PC-3 (cell line): ENCODE data around the gene CBFA2T2.

Experiments used
- EZH2 ChIP-seq: fragments of 300-600 bp; sonication (generic); IDR thresholded peaks from one replicate; pipeline ENCODE4 v1.6.1; 2017; ENCODE audit warnings: antibody characterized with exemption, mild to moderate bottlenecking, low read length; ENCODE audit not compliant: unreplicated experiment
- EZH2phosphoT487 ChIP-seq: fragments of 300-600 bp; sonication (generic); IDR thresholded peaks from 2 replicates; pipeline ENCODE4 v1.6.1; 2018; ENCODE audit warnings: mild to moderate bottlenecking, antibody characterized with exemption, low read length, borderline replicate concordance
- TF ChIP-seq, protein P1 (sequence below): fragments of 300-600 bp; sonication (generic); conservative IDR thresholded peaks from 2 replicates; pipeline ENCODE4 v1.5.1; 2017; ENCODE audit warnings: antibody characterized with exemption, low read depth, mild to moderate bottlenecking, low read length

DNA sequence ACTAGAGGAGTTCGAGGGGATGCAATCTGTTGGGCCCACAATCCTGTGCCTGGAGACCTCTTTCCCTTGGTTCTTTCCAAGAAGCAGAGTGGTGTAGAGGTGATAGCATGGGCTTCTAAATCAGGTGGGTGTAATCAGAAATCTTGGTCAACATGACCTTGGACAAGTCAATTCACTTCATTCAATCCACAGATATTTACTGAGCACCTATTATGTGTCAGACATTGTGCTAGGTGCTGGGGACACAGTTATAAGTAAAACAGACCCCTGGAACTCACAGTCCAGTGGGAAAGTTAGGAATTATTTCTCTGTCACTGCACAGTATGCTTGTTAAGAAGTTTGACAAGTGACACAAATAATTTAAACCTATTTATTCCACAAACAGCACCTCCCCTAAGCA lies 199.6 kb downstream of the CBFA2T2 start:
- TF ChIP-seq EZH2phosphoT487 (no peak), EZH2 (no peak)
- TF ChIP-seq, protein P1, sequence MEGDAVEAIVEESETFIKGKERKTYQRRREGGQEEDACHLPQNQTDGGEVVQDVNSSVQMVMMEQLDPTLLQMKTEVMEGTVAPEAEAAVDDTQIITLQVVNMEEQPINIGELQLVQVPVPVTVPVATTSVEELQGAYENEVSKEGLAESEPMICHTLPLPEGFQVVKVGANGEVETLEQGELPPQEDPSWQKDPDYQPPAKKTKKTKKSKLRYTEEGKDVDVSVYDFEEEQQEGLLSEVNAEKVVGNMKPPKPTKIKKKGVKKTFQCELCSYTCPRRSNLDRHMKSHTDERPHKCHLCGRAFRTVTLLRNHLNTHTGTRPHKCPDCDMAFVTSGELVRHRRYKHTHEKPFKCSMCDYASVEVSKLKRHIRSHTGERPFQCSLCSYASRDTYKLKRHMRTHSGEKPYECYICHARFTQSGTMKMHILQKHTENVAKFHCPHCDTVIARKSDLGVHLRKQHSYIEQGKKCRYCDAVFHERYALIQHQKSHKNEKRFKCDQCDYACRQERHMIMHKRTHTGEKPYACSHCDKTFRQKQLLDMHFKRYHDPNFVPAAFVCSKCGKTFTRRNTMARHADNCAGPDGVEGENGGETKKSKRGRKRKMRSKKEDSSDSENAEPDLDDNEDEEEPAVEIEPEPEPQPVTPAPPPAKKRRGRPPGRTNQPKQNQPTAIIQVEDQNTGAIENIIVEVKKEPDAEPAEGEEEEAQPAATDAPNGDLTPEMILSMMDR = no peak
